SU-DHL-6 (cell line): Measurements from ENCODE around the gene SYVN1.

ENCODE experiments used
- H2AFZ ChIP-seq: fragments of 200-600 bp; sonication (generic); 2 replicates; pipeline ENCODE4 v1.6.1; 2014; ENCODE audit warnings: low read depth, mild to moderate bottlenecking, moderate library complexity, mixed read lengths, antibody characterized with exemption, low read length; ENCODE audit not compliant: severe bottlenecking
- H3F3A ChIP-seq: fragments of 200-600 bp; shearing (Covaris generic); 2 replicates; pipeline ENCODE4 v1.6.0; 2016; ENCODE audit warnings: antibody characterized with exemption, mild to moderate bottlenecking; ENCODE audit not compliant: insufficient read depth
- H3K27ac ChIP-seq: fragments of 200-600 bp; sonication (generic); 2 replicates; pipeline ENCODE4 v1.5.1; 2016; ENCODE audit warnings: low read depth, mild to moderate bottlenecking, low read length, moderate library complexity, mixed read lengths
- H3K27me3 ChIP-seq: fragments of 200-600 bp; sonication (generic), shearing (Covaris generic); 2 replicates; pipeline ENCODE4 v1.6.0; 2014; ENCODE audit warnings: mild to moderate bottlenecking, low read length
- H3K36me3 ChIP-seq: fragments of 200-600 bp; sonication (generic); 2 replicates; pipeline ENCODE4 v1.6.1; 2014; ENCODE audit warnings: mild to moderate bottlenecking, low read length, mixed read lengths
- H3K4me2 ChIP-seq: fragments of 300-600, 200-600 bp; shearing (Covaris generic), sonication (generic); 2 replicates; pipeline ENCODE4 v1.6.0; 2014; ENCODE audit warnings: low read length, low read depth, mild to moderate bottlenecking; ENCODE audit not compliant: poor library complexity, severe bottlenecking
- H3K4me3 ChIP-seq: fragments of 200-600 bp; sonication (generic); 2 replicates; pipeline ENCODE4 v1.5.1; 2014; ENCODE audit warnings: antibody characterized with exemption, low read length, mild to moderate bottlenecking, mixed read lengths; ENCODE audit not compliant: insufficient read depth, poor library complexity, severe bottlenecking
- H3K79me2 ChIP-seq: fragments of 200-600 bp; sonication (generic); 2 replicates; pipeline ENCODE4 v1.6.1; 2014; ENCODE audit warnings: mild to moderate bottlenecking, low read length, moderate library complexity; ENCODE audit not compliant: insufficient read depth
- H3K9ac ChIP-seq: fragments of 200-600 bp; sonication (generic); 2 replicates; pipeline ENCODE4 v1.7.0; 2014; ENCODE audit warnings: mild to moderate bottlenecking, low read length
- H3K9me2 ChIP-seq: fragments of 200-600 bp; sonication (generic); replicated peaks from 2 replicates; pipeline ENCODE4 v1.6.1; 2014; ENCODE audit warnings: low read length; ENCODE audit not compliant: insufficient read depth
- H3K9me3 ChIP-seq: fragments of 200-600 bp; sonication (generic); 2 replicates; pipeline ENCODE4 v1.6.1; 2014; ENCODE audit warnings: low read length, mixed read lengths; ENCODE audit not compliant: insufficient read depth
- H4K20me1 ChIP-seq: fragments of 200-600 bp; sonication (generic); 2 replicates; pipeline ENCODE4 v1.6.1; 2014; ENCODE audit warnings: low read depth, mild to moderate bottlenecking, antibody characterized with exemption, low read length, moderate library complexity, mixed read lengths
- CTCF ChIP-seq: fragments of 200-600 bp; sonication (generic); IDR thresholded peaks from one replicate; pipeline ENCODE4 v1.5.1; 2017; ENCODE audit warnings: antibody characterized with exemption, mild to moderate bottlenecking, low read length, moderate library complexity; ENCODE audit not compliant: insufficient read depth, poor library complexity, severe bottlenecking
- EZH2phosphoT487 ChIP-seq: fragments of 200-600 bp; sonication (generic), shearing (Covaris generic); conservative IDR thresholded peaks from 2 replicates; pipeline ENCODE4 v1.6.1; 2018; ENCODE audit warnings: mild to moderate bottlenecking, antibody characterized with exemption, low read length, moderate library complexity, mixed read lengths

The SYVN1 gene

DNA sequence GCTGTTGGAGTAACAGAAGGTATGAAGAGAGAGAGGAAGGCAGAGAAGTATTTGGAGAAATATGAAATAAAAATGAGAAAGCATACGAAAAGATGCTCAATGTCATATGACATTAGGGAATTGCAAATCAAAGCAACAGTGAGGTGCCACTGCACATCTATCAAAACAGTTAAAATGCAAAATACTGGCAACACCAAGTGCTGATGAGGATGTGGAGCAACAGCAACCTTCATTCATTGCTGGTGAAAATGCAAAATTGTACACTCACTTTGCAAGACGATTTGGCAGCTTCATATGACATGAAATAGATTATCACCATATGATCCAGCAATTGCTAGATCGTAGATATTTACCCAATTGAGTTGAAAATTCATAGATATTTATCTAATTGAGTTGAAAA, 26.3 kb upstream of the SYVN1 start:
- Histone ChIP-seq H3K79me2 (no peaks in the 10 kb centered on the region), H3F3A (no peaks in the 10 kb centered on the region), H2AFZ (no peak overlapping the region), H3K9ac (no peak overlapping the region), H3K27ac (no peak overlapping the region), H3K4me2 (no peak overlapping the region), H3K36me3 (no peaks in the 10 kb centered on the region), H3K9me3 (no peaks in the 10 kb centered on the region), H3K4me3 (no peak overlapping the region), H3K9me2 (no peaks in the 10 kb centered on the region), H3K27me3 (no peaks in the 10 kb centered on the region), H4K20me1 (no peaks in the 10 kb centered on the region)
- TF ChIP-seq EZH2phosphoT487 (no peak), CTCF (no peak)

DNA sequence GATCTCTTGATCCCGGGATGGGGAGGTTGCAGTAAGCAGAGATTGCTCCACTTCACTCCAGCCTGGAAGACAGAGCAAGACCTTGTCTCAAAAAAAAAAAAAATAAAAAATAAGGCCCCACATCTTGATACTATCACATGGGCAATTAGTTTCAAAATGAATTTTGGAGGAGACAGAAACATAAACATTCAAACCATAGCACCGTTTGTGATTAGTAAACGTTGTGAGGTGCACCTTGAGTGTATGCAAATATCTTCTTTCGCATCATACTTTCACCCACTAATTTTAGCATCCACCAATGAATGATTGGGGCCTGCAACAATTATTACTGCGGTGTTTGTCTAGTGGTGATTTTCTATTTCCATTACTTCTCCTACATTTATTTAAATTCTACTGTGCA, 24.7 kb upstream of the SYVN1 start:
- Histone ChIP-seq H3K9ac (no peak overlapping the region), H3K27me3 (no peaks in the 10 kb centered on the region), H3K27ac (no peak overlapping the region), H3K4me2 (peak overlapping the region; percentile 11), H2AFZ (peak overlapping the region; percentile 15), H4K20me1 (no peaks in the 10 kb centered on the region), H3K36me3 (no peaks in the 10 kb centered on the region), H3F3A (no peaks in the 10 kb centered on the region), H3K9me3 (no peaks in the 10 kb centered on the region), H3K9me2 (no peaks in the 10 kb centered on the region), H3K4me3 (no peak overlapping the region), H3K79me2 (no peaks in the 10 kb centered on the region)
- no peak for TF ChIP-seq CTCF
- no peak for TF ChIP-seq EZH2phosphoT487

- H3K4me2 ChIP-seq = no peak overlapping the region
- H3K27me3 ChIP-seq = no peaks in the 10 kb centered on the region
- no peaks in the 10 kb centered on the region for H3F3A ChIP-seq
- TF ChIP-seq EZH2phosphoT487 (no peak), CTCF (no peak)
- H3K9me3 ChIP-seq = no peaks in the 10 kb centered on the region
- H3K79me2 ChIP-seq = no peaks in the 10 kb centered on the region
- H3K36me3 ChIP-seq = no peaks in the 10 kb centered on the region
- H4K20me1 ChIP-seq = no peaks in the 10 kb centered on the region
- H3K4me3 ChIP-seq = no peak overlapping the region
- no peak overlapping the region for H3K9ac ChIP-seq
- H2AFZ ChIP-seq = no peak overlapping the region
- no peak overlapping the region for H3K27ac ChIP-seq
- H3K9me2 ChIP-seq = no peaks in the 10 kb centered on the region
Observed at GRCh38 chr11:65157336-65157735, 23.0 kb upstream of the SYVN1 start.

DNA sequence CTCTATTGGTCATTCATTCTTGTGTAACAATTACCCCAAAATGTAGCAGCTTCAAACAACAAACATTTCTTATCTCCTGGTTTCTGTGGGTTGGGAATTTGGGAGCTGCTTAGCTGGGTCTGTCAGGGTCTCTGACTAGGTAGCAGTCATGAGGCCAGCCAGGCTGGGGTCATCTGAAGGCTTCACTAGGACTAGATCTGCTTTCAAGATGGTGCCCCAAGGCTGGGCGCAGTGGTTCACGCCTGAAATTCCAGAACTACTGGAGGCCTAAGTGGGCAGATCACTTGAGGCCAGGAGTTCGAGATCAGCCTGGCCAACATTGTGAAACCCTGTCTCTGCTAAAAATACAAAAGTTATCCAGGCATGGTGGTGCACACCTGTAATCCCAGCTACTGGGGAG, 22.6 kb upstream of the SYVN1 start:
- no peak overlapping the region for H3K27ac ChIP-seq

More for the DNA sequence above, 22.6 kb upstream of the SYVN1 start:
- Histone ChIP-seq H4K20me1 (no peaks in the 10 kb centered on the region), H3K9me2 (no peaks in the 10 kb centered on the region), H3K36me3 (no peaks in the 10 kb centered on the region), H3K9ac (no peak overlapping the region), H3K4me2 (no peak overlapping the region), H2AFZ (no peak overlapping the region), H3K79me2 (no peaks in the 10 kb centered on the region), H3F3A (no peaks in the 10 kb centered on the region), H3K4me3 (no peak overlapping the region), H3K27me3 (no peaks in the 10 kb centered on the region), H3K9me3 (no peaks in the 10 kb centered on the region)
- TF ChIP-seq CTCF (no peak), EZH2phosphoT487 (no peak)
